OCI-LY7 (cell line): Measurements from ENCODE around the gene NINL. TPM values are rescaled to one million over a fixed set of nuclear protein-coding genes. Genes with fewer than 3 reads are reported as not detected.

ENCODE experiments used
- BruUV-seq: library from RNA; stranded (reverse); fragments of 400-500 nt; replicated peaks from 2 replicates; lab custom pipeline; 2021; lab: Mats Ljungman, UMichigan
- CTCF ChIA-PET: fragments of 300-600 bp; sonication (Branson Sonifier 250); formaldehyde crosslinking; loops from one replicate; lab custom pipeline; 2022; ENCODE audit warnings: antibody characterized with exemption; ENCODE audit not compliant: unreplicated experiment; lab: Charles Lee
- POLR2A ChIA-PET: fragments of 300-600 bp; sonication (Branson Sonifier 250); formaldehyde crosslinking; loops from one replicate; lab custom pipeline; 2022; ENCODE audit warnings: antibody characterized with exemption; lab: Charles Lee
- DNase-seq: peaks from one replicate; pipeline ENCODE4 v3.0.0-alpha.2; 2015; ENCODE audit warnings: low spot score
- H2AFZ ChIP-seq: fragments of 200-600 bp; sonication (generic), shearing (Covaris generic); 2 replicates; pipeline ENCODE4 v1.6.1; 2014; ENCODE audit warnings: mild to moderate bottlenecking, antibody characterized with exemption, low read length, moderate library complexity
- H3K27ac ChIP-seq: fragments of 200-600 bp; sonication (generic); 2 replicates; pipeline ENCODE4 v1.5.1; 2014; ENCODE audit warnings: mixed run types, low read depth, mild to moderate bottlenecking, moderate library complexity, low read length, inconsistent platforms; ENCODE audit not compliant: poor library complexity, severe bottlenecking
- H3K36me3 ChIP-seq: fragments of 200-600 bp; sonication (generic); 2 replicates; pipeline ENCODE4 v1.6.1; 2014; ENCODE audit warnings: mild to moderate bottlenecking, antibody characterized with exemption, low read length, moderate library complexity, mixed read lengths; ENCODE audit not compliant: insufficient read depth
- H3K4me1 ChIP-seq: fragments of 200-600 bp; sonication (generic); 2 replicates; pipeline ENCODE4 v1.5.1; 2014; ENCODE audit warnings: mild to moderate bottlenecking, low read length; ENCODE audit not compliant: insufficient read depth, poor library complexity, severe bottlenecking
- H3K4me2 ChIP-seq: fragments of 200-600 bp; sonication (generic); 2 replicates; pipeline ENCODE4 v1.6.1; 2014; ENCODE audit warnings: mild to moderate bottlenecking, low read length
- H3K4me3 ChIP-seq: fragments of 200-600 bp; sonication (generic); 2 replicates; pipeline ENCODE4 v1.5.1; 2014; ENCODE audit warnings: mild to moderate bottlenecking, low read depth, low read length; ENCODE audit not compliant: poor library complexity, severe bottlenecking
- H3K79me2 ChIP-seq: fragments of 200-600 bp; sonication (generic); 2 replicates; pipeline ENCODE4 v1.6.1; 2016; ENCODE audit warnings: low read depth, mild to moderate bottlenecking, low read length, moderate library complexity, mixed read lengths; ENCODE audit not compliant: insufficient read depth
- H3K9me2 ChIP-seq: fragments of 200-600 bp; sonication (generic); 2 replicates; pipeline ENCODE4 v1.6.1; 2016; ENCODE audit warnings: mild to moderate bottlenecking, low read length, mixed read lengths; ENCODE audit not compliant: insufficient read depth
- H3K9me3 ChIP-seq: fragments of 200-600 bp; sonication (generic); 2 replicates; pipeline ENCODE4 v1.6.1; 2014; ENCODE audit warnings: mild to moderate bottlenecking, mixed run types, low read length, mixed read lengths
- H4K20me1 ChIP-seq: fragments of 200-600 bp; sonication (generic); 2 replicates; pipeline ENCODE4 v1.6.1; 2014; ENCODE audit warnings: mild to moderate bottlenecking, antibody characterized with exemption, low read length, moderate library complexity, mixed read lengths; ENCODE audit not compliant: insufficient read depth
- CTCF ChIP-seq: fragments of 200-600 bp; sonication (generic); conservative IDR thresholded peaks from 2 replicates; pipeline ENCODE4 v1.5.1; 2014; ENCODE audit warnings: mild to moderate bottlenecking, antibody characterized with exemption, low read length, moderate library complexity, mixed read lengths
- EZH2phosphoT487 ChIP-seq: fragments of 200-600 bp; sonication (generic); IDR thresholded peaks from 2 replicates; pipeline ENCODE4 v1.6.1; 2018; ENCODE audit warnings: low read depth, borderline replicate concordance, mild to moderate bottlenecking, mixed run types, antibody characterized with exemption, low read length, moderate library complexity, mixed read lengths
- intact Hi-C: fragments of 100-400 bp; cut with micrococcal nuclease; formaldehyde crosslinking; loops from one replicate; pipeline ENCODE4 v1.10.0; 2022; ENCODE audit not compliant: unreplicated experiment
- total RNA-seq, 2 experiments: library from RNA; depleted of rRNA in 1 of 2; stranded (reverse); fragments of >200 nt in 1 of 2; shearing (Covaris generic) in 1 of 2; gene quantifications; 2 replicates each; pipeline ENCODE4 v1.2.3, GENCODE V29; 2014 to 2022

Gene NINL
- total RNA-seq, 2 experiments from 2014 or later = 0.06 to 0.55 TPM

- BruUV-seq = no TSS peak
- no peak overlapping the region for H3K4me2 ChIP-seq
- DNase-seq = no peak
- no peak overlapping the region for H2AFZ ChIP-seq
- intact Hi-C loops = no loop called here
- CTCF ChIA-PET = no interaction called here
- no peaks in the 10 kb centered on the region for H3K4me1 ChIP-seq
- no peak overlapping the region for H3K4me3 ChIP-seq
- H3K9me3 ChIP-seq = peaks cover under 1% of the 10 kb centered on the region; the same call in 1 of the 2 replicates
- no peaks in the 10 kb centered on the region for H4K20me1 ChIP-seq
- peaks cover 4% of the 10 kb centered on the region for H3K36me3 ChIP-seq
- TF ChIP-seq CTCF = no peak
- no peak for TF ChIP-seq EZH2phosphoT487
- no peaks in the 10 kb centered on the region for H3K9me2 ChIP-seq
- no peak overlapping the region for H3K27ac ChIP-seq
- H3K79me2 ChIP-seq = no peaks in the 10 kb centered on the region
- POLR2A ChIA-PET = no interaction called here
These were observed 131.0 kb downstream of the NINL start for GRCh38 chr20:25454153-25454900.

- Histone ChIP-seq H3K9me3 (peaks cover 11% of the 10 kb centered on the region), H3K4me3 (no peak overlapping the region), H3K4me2 (no peak overlapping the region), H4K20me1 (no peaks in the 10 kb centered on the region), H3K4me1 (no peaks in the 10 kb centered on the region), H2AFZ (no peak overlapping the region), H3K27ac (no peak overlapping the region), H3K36me3 (peaks cover 15% of the 10 kb centered on the region), H3K9me2 (no peaks in the 10 kb centered on the region), H3K79me2 (no peaks in the 10 kb centered on the region)
- intact Hi-C loops = no loop called here
- no peak for TF ChIP-seq CTCF
- TF ChIP-seq EZH2phosphoT487 = no peak
- no peak for DNase-seq
- ChIA-PET POLR2A (no interaction called here), CTCF (no interaction called here)
- no TSS peak for BruUV-seq
These were observed 132.1 kb downstream of the NINL start for GRCh38 chr20:25453035-25453810.

GRCh38 chr20:25452333-25452732 lies 133.0 kb downstream of the NINL start:
- H3K4me2 ChIP-seq = no peak overlapping the region
- H2AFZ ChIP-seq = no peak overlapping the region
- intact Hi-C loops = no loop called here
- POLR2A ChIA-PET = no interaction called here
- H3K4me1 ChIP-seq = no peaks in the 10 kb centered on the region
- H3K36me3 ChIP-seq = peaks cover 24% of the 10 kb centered on the region
- TF ChIP-seq CTCF (no peak), EZH2phosphoT487 (no peak)
- H3K9me2 ChIP-seq = no peaks in the 10 kb centered on the region
- DNase-seq = no peak
- no peak overlapping the region for H3K4me3 ChIP-seq
- CTCF ChIA-PET = no interaction called here
- no peaks in the 10 kb centered on the region for H3K79me2 ChIP-seq
- peaks cover 20% of the 10 kb centered on the region for H3K9me3 ChIP-seq
- no peaks in the 10 kb centered on the region for H4K20me1 ChIP-seq
- H3K27ac ChIP-seq = no peak overlapping the region
- BruUV-seq = no TSS peak
